ENCODE data around the gene NXNL1.

GRCh38 chr19:17500447-17501198 is 39.9 kb upstream of the NXNL1 start:
- TF ChIP-seq CTCF (IDR thresholded peaks at IDR 0.05): no peak
- TF ChIP-seq POLR2A (IDR thresholded peaks at IDR 0.05): no peak
- no peak for TF ChIP-seq POLR2AphosphoS5 (IDR thresholded peaks at IDR 0.05)
- no peak for TF ChIP-seq EP300 (IDR thresholded peaks at IDR 0.05)

All from stomach (tissue), 4 donors.